ENCODE results near the gene CCDC150.
A peak's percentile ranks its signal among the peaks of the same experiment; 100 is the strongest.
"Not testable (repeated sequence)": the region's sequence is repeated elsewhere in the genome, so short reads cannot be mapped to it uniquely, and the experiment has no call there.

CCDC150 gene

DNA sequence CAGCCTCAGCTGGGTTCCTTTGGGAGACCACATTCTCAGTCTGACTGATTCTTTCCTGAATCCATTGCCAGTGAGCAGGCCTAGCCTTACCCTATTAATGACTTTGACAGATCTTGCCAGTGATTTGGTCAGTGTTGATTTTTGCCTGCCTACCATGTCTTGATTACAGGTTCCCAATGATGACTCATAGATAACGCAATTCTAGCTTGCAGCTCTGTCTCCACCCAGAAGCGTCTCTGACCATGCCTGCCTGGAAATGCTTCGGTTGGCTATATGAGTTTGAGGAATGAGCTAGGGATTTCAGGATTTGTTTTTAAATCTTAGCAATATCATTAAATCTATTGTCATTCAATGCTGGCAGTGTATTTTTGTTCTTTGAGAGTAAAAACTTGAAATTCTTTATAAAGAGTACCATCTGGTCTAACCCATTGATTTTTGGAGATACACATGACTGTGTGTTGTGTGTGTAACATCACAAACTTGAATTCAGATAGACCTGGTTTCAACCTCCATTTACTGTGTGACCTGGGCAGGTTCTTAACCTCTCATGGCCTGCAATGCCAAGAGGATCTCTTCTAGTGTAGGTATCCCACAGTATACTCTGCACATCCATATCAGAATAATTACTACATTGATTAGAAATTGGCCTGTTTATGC, 57.0 kb downstream of the CCDC150 start:
- in situ Hi-C loops (cut with MboI; ENCODE audit: low pct_unique_long_range_greater_than_20kb, low sequenced_read_pairs, unreplicated experiment): no loop called here
- DNase-seq (ENCODE audit: low spot score): no peak
- TF ChIP-seq, protein P1, sequence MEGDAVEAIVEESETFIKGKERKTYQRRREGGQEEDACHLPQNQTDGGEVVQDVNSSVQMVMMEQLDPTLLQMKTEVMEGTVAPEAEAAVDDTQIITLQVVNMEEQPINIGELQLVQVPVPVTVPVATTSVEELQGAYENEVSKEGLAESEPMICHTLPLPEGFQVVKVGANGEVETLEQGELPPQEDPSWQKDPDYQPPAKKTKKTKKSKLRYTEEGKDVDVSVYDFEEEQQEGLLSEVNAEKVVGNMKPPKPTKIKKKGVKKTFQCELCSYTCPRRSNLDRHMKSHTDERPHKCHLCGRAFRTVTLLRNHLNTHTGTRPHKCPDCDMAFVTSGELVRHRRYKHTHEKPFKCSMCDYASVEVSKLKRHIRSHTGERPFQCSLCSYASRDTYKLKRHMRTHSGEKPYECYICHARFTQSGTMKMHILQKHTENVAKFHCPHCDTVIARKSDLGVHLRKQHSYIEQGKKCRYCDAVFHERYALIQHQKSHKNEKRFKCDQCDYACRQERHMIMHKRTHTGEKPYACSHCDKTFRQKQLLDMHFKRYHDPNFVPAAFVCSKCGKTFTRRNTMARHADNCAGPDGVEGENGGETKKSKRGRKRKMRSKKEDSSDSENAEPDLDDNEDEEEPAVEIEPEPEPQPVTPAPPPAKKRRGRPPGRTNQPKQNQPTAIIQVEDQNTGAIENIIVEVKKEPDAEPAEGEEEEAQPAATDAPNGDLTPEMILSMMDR (IDR thresholded peaks at IDR 0.05; ENCODE audit: extremely low read depth, insufficient read depth, missing control alignments): no peak

DNA sequence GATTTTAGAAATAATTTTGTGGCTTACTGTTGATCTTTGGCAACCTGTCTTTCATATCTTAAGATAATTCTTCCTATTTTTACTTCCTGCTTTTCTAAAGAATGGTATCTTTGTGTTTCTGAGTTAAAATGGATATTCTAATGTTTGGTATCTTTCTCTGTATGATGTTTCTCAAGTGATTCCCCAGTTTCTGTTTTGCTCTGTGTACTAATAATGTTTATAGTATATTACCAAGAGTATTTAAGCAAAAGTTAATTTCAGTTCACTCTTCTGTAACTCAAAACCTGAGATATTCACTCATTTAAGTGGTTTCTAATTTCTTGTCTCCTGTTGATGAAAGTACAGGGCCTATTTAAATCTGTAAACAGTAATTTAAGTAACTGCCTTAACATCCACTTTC, 58.3 kb downstream of the CCDC150 start:
- in situ Hi-C loops (cut with MboI; ENCODE audit: low pct_unique_long_range_greater_than_20kb, low sequenced_read_pairs, unreplicated experiment): no loop called here
- TF ChIP-seq, protein P1 (IDR thresholded peaks at IDR 0.05; ENCODE audit: extremely low read depth, insufficient read depth, missing control alignments): no peak
- peak; percentile 7 for DNase-seq (ENCODE audit: low spot score)

DNA sequence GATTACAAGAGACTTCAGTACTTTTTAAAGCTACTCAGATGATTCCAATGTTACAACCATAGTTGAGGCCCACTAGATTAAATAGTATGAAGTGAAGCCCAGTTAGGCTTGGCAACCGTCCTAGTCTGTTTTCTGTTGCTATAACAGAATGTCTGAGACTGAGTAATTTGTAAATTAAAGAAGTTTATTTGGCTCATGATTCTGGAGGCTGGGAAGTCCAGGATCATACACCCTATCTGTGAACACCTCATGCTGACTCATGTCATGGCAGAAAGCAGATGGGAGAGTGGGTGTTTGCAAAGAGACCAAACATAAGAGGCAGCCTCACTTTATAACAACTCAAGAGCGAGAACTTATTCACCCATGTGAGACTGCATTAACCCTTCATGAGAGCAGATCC, 63.1 kb downstream of the CCDC150 start:
- in situ Hi-C loops (cut with MboI; ENCODE audit: low pct_unique_long_range_greater_than_20kb, low sequenced_read_pairs, unreplicated experiment): no loop called here
- TF ChIP-seq, protein P1 (IDR thresholded peaks at IDR 0.05; ENCODE audit: extremely low read depth, insufficient read depth, missing control alignments): no peak
- DNase-seq (ENCODE audit: low spot score): no peak

DNA sequence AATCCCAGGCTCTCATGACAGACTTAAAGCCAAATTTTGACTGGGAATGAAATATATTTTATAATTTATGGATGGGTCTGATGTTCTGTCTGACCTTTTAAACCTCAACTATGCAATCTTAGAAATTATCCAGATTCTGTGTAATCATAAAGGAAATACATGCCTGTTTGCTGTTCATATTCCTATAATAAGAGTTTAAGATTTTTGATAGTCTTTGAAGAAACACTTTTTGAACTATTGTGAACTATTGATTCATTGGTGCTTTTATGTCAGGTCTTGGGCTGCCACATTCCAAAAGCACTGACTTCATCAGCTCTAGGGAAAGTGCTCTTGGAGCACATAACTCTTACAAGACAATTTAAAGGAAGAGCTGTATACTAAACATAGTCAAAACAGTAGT, 64.2 kb downstream of the CCDC150 start:
- DNase-seq (ENCODE audit: low spot score): no peak
- in situ Hi-C loops (cut with MboI; ENCODE audit: low pct_unique_long_range_greater_than_20kb, low sequenced_read_pairs, unreplicated experiment): no loop called here
- TF ChIP-seq, protein P1 (IDR thresholded peaks at IDR 0.05; ENCODE audit: extremely low read depth, insufficient read depth, missing control alignments): no peak

DNA sequence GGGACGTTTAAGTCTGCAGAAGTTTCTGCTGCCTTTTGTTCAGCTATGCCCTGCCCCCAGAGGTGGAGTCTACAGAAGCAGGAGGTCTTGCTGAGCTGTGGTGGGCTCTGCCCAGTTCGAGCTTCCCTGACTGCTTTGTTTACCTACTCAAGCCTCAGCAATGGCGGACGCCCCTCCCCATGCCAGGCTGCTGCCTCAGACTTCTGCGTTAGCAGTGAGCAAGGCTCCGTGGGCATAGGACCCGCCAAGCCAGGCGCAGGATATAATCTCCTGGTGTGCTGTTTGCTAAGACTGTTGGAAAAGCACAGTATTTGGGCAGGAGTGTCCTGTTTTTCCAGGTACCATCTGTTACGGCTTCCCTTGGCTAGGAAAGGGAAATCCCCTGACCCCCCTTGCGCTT, 70.5 kb downstream of the CCDC150 start:
- in situ Hi-C loops (cut with MboI; ENCODE audit: low pct_unique_long_range_greater_than_20kb, low sequenced_read_pairs, unreplicated experiment); DNase-seq (ENCODE audit: low spot score): not testable (repeated sequence)

DNA sequence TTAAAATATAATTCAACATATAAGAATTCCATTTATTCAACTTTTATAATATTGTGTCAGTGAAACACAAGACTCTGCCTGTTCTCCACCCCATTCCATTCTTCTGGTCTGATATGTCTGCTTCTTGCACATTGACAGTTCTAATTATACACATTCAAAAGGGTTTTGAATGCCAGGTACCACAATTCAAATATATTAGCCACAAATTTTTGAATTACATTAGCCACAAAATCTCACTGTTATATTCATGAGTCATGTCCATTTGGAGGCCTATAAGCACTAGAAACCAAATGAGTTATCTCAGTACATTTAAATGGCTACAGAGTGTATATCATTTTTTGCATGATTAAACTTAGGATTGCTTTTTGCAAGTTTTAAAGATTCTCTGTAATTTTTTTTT, 72.1 kb downstream of the CCDC150 start:
- TF ChIP-seq, protein P1 (IDR thresholded peaks at IDR 0.05; ENCODE audit: extremely low read depth, insufficient read depth, missing control alignments): no peak
- in situ Hi-C loops (cut with MboI; ENCODE audit: low pct_unique_long_range_greater_than_20kb, low sequenced_read_pairs, unreplicated experiment): no loop called here
- DNase-seq (ENCODE audit: low spot score): no peak

DNA sequence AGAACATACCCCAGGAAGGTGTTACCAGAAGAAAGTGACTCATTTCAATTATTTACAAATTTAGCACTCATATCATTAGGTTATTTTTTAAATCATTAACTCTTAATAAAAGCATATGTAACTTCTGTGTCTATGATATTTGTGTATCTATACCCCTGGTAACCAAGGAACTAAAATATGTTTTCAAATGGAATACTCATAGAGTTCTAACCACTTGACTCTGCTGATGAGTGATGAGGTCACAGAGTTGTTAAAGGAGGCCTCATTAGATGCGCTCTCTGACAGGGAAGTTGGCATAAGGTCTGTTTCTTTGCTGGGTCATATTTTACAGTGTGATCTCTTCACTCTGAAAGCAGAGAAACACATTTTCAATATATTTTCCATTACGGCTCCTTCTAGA, 73.4 kb downstream of the CCDC150 start:
- no peak for DNase-seq (ENCODE audit: low spot score)
- in situ Hi-C loops (cut with MboI; ENCODE audit: low pct_unique_long_range_greater_than_20kb, low sequenced_read_pairs, unreplicated experiment): no loop called here
- TF ChIP-seq, protein P1 (IDR thresholded peaks at IDR 0.05; ENCODE audit: extremely low read depth, insufficient read depth, missing control alignments): no peak
